Stimulated activated CD4-positive, alpha-beta T cell treated with anti-CD3 and anti-CD28 coated beads, Interleukin-15, amount 100 ng/mL, for 24 hours (primary cell): ENCODE measurements around the gene HTR1E.
"Not testable (repeated sequence)": the region's sequence is repeated elsewhere in the genome, so short reads cannot be mapped to it uniquely, and the experiment has no call there.

Source experiments
- DNase-seq: peaks from one replicate; pipeline ENCODE4 v3.0.0-alpha.2; 2020

The HTR1E gene

GRCh38 chr6:86978251-86978650 is 40.9 kb downstream of the HTR1E start:
- DNase-seq = no peak

DNA sequence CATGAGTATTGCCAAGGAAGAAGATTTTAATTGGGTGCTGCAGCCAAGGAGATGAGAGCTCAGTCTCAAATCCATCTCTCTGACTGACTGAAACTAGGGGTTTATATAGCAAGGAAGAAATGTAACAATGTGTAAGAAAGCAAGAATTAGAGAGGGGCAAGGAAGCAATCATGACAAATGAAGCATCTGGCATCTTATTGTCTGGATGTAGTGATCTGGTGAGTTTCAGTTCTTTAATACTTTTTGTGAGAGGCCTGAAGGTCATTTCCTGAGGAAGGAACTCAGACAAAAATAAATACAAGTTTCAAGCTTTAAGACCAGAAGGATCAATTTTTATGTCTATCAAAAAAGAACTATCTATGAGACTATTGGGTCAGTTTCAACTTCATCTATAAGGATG is 64.2 kb downstream of the HTR1E start:
- no peak for DNase-seq

DNA sequence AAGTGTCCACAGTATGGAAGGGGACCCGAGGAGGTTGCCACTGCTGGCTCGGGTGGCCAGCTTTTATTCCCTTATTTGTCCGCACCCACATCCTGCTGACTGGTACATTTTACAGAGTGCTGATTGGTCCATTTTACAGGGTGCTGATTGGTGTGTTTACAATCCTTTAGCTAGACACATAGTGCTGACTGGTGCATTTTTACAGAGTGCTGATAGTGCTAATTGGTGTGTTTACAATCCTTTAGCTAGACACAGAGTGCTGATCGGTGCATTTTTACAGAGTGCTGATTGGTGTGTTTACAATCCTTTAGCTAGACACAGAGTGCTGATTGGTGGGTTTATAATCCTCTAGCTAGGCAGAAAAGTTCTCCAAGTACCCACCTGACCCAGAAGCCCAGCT is 65.1 kb downstream of the HTR1E start:
- not testable (repeated sequence) for DNase-seq

DNA sequence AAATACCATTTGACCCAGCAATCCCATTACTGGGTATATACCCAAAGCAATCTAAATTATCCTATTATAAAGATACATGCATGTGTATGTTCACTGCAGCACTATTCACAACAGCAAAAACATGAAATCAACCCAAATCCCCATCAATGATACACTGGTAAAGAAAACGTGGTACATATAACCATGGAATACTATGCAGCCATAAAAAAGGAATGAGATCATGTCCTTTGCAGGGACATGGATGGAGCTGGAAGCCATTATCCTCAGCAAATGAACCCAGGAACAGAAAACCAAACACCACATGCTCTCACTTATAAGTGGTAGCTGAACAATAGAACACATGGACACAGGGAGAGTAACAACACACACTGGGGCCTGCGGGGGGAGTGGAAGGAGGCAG is 69.2 kb downstream of the HTR1E start:
- not testable (repeated sequence) for DNase-seq

- not testable (repeated sequence) for DNase-seq
Measured at GRCh38 chr6:87009581-87009980, 72.3 kb downstream of the HTR1E start.

DNA sequence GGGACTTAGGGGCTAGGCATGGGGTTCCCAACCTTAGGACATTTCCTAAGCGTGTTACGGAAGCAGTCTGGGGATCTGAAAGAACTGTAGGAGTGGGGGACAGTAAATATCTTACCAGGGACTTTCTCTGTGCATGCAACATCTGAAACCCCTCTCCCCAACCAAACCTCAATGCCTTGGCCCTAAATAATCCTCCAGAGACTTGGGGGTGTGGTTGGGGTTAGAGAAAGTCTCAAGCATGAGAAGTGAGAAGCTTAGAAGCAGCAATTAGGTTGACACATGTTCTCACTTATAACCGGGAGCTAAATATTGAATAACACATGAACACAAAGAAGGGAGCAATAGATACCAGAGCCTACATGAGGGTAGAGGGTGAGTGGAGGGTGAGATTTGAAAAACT is 74.7 kb downstream of the HTR1E start:
- no peak for DNase-seq

GRCh38 chr6:87012743-87013142 is 75.4 kb downstream of the HTR1E start:
- no peak for DNase-seq

- no peak for DNase-seq
Measured at GRCh38 chr6:87016772-87017171, 79.4 kb downstream of the HTR1E start.

- DNase-seq = no peak
Measured at GRCh38 chr6:87027021-87027420, 89.7 kb downstream of the HTR1E start.

- no peak for DNase-seq
Measured at GRCh38 chr6:87029711-87030314, 92.5 kb downstream of the HTR1E start.

DNA sequence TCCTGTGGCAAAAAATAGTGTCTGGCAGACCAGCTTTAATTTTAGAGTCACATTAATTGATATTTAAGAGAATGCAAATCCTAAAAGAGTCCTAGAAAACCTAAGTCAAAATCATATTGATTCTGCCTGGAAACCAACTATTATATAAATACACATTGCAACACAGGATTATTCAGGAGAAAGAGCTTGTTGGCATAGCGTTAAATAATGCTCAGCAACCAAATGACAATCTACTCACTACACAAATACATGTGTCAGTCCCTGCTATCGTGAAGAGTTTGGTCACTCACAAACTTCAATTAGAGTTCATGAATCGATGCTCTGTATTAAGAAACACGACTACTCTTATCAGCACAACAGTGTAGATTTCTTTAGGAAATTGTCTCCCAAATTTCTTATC is 103.4 kb downstream of the HTR1E start:
- no peak for DNase-seq

DNA sequence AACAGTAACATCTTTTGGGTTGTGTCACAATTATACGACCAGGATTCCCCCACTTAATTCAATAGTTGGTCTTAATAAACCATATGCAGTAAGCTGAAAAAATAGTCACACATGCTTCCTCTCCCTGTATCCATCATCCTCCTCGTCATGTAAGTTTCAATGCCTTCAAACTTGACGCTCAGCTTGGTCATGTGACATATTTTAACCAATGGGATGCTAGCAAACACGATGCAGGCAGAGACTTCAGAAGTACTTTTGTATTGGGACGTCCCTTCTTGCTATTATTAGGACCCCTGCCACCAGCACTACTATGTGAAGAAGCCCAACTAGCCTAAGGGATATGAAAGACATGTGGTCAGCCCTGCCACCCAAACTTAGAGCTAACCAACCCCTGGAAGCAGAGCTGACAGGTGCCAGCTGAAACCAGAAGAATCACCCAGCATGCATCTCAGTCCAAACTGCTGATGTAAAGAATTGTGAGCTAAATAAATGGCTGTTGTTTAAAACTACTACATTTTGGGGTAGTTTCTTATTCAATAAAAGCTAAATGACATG is 108.3 kb downstream of the HTR1E start:
- no peak for DNase-seq

DNA sequence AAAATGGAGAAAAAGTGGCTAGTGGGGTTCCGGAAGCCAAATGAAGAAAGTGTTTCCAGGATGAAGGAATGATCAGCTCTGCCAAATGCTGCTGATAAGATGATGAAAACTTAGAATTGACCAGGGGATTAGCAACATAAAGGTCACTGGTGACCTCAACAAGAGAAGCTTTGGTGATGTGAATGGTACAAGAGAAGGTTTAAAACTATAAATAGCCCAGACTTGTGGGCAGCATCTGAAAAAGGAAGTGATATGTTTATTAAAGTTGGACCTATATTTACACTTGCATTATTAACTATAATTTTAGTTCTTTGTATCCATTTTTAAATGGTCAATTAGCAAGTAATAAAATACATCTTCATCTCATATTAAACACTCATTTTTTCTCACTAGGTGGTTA is 112.5 kb downstream of the HTR1E start:
- no peak for DNase-seq

- DNase-seq = no peak
Measured at GRCh38 chr6:87053312-87053711, 116.0 kb downstream of the HTR1E start.

DNA sequence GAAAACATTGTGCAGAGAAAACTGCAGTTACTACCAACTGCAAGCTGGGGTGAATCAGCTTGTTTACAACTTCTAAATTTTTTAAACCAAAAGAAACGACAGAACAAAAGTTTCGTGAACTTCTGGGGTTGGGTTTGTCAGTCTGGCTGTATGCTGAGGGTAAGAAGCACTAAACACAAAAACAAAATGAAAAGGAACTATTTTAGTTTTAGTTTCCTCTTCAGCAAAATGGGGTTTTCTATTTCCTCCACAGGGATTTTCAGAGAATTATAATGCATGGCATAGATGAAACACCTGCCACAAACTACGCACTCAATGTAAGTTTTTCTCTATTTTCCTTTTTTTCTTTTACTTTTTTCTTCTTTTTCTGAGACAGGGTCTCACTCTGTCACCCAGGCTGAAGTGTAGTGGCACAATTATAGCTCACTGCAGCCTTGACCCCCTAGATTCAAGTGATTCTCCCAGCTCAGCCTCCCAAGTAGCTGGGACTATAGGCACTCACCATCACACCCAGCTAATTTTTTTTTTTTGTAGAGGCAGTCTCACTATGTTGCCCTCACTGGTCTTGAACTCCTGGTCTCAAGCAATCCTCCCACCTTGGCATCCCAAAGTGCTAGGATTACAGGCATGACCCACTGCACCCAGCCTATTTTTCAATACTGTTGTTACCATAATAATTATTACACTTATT is 117.0 kb downstream of the HTR1E start:
- DNase-seq = no peak

DNA sequence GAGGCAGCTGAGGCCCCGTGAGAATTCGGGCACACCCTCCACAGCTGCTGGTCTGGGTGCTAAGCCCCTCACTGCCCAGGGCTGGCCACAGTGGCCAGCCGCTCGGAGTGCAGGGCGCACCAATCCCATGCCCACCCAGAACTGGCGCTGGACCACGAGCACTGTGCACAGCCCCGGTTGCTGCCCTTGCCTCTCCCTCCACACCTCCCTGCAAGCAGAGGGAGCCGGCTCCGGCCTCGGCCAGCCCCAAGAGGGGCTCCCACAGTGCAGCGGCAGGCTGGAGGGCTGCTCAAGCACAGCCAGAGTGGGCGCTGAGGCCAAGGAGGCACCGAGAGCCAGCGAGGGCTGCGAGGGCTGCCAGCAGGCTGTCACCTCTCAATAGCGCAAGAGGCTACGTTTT is 122.6 kb downstream of the HTR1E start:
- no peak for DNase-seq

- DNase-seq = no peak
Measured at GRCh38 chr6:87065117-87065516, 127.8 kb downstream of the HTR1E start.
